HCT116 (cell line): ENCODE results near the gene YARS2. TPM values are rescaled to one million over a fixed set of nuclear protein-coding genes. Genes with fewer than 3 reads are reported as not detected.

Experiments used
- ATAC-seq: fragments of 200-7000 bp; cut with Tn5 transposase; 2 replicates; pipeline ENCODE4 v1.9.1; 2020; ENCODE audit warnings: mild to moderate bottlenecking, moderate library complexity
- BruUV-seq: library from RNA; stranded (reverse); fragments of 400-500 nt; replicated peaks from 2 replicates; lab custom pipeline; 2021; lab: Mats Ljungman, UMichigan
- CTCF ChIA-PET: fragments of 300-600 bp; sonication (Branson Sonifier 250); formaldehyde crosslinking; loops from one replicate; lab custom pipeline; 2021; ENCODE audit warnings: antibody characterized with exemption; lab: Charles Lee
- POLR2A ChIA-PET: fragments of 300-600, 350-600 bp; sonication (Branson Sonifier 250); formaldehyde crosslinking; loops from one replicate; lab custom pipeline; 2021; ENCODE audit warnings: antibody characterized with exemption; lab: Charles Lee
- RAD21 ChIA-PET, 2 experiments: fragments of 300-600 bp; sonication (Branson Sonifier 250); formaldehyde crosslinking; loops; one replicate each; lab custom pipeline; 2023; ENCODE audit warnings: low total read pairs in 2 of 2; ENCODE audit not compliant: uncharacterized antibody in 2 of 2, unreplicated experiment in 2 of 2, low non-redundant PET in 1 of 2; lab: Charles Lee
- DNase-seq: peaks from one replicate; pipeline ENCODE4 v3.0.0-alpha.2; 2010; ENCODE audit warnings: low read depth, low spot score
- H2AFZ ChIP-seq: fragments of 200-600 bp; shearing (Covaris generic), sonication (generic); 2 replicates; pipeline ENCODE4 v1.6.1; 2017; ENCODE audit warnings: low read depth, mixed run types, mixed read lengths, antibody characterized with exemption, low read length; ENCODE audit not compliant: poor library complexity, severe bottlenecking
- H3K27ac ChIP-seq: 2 replicates; pipeline ENCODE4 v1.5.1; 2012; ENCODE audit warnings: low read depth, low read length
- H3K27me3 ChIP-seq: fragments of 200-600 bp; sonication (generic); 2 replicates; pipeline ENCODE4 v1.6.1; 2016; ENCODE audit warnings: mixed run types, low read length, mixed read lengths; ENCODE audit not compliant: insufficient read depth
- H3K36me3 ChIP-seq, 2 experiments: fragments of 200-500 bp in 1 of 2; fragments of 200-600 bp in 1 of 2; sonication (Bioruptor generic) in 1 of 2; sonication (generic) in 1 of 2; 2 replicates each; pipeline versions ENCODE4 v1.5.1 to v1.6.1; 2014 to 2016; ENCODE audit warnings: low read length in 2 of 2, inconsistent platforms in 1 of 2, mixed read lengths in 1 of 2, mixed run types in 1 of 2; ENCODE audit not compliant: insufficient read depth in 2 of 2, control insufficient read depth in 1 of 2
- H3K4me1 ChIP-seq, 2 experiments: fragments of 200-600 bp in 1 of 2; sonication (generic) in 1 of 2; 2 replicates each; pipeline versions ENCODE4 v1.5.1 to v1.6.1; 2012 to 2017; ENCODE audit warnings: low read length in 2 of 2, inconsistent platforms in 1 of 2, mild to moderate bottlenecking in 1 of 2, mixed read lengths in 1 of 2, mixed run types in 1 of 2, moderate library complexity in 1 of 2; ENCODE audit not compliant: insufficient read depth in 2 of 2, control insufficient read depth in 1 of 2
- H3K4me2 ChIP-seq: fragments of 200-600 bp; sonication (generic); 2 replicates; pipeline ENCODE4 v1.6.1; 2017; ENCODE audit warnings: mixed run types, low read length, mixed read lengths
- H3K4me3 ChIP-seq, 2 experiments: fragments of 200-600 bp in 1 of 2; sonication (generic) in 1 of 2; replicated peaks in 1 of 2; 2 replicates each; pipeline ENCODE4 v1.5.1; 2011 to 2016; ENCODE audit warnings: low read length in 2 of 2, control low read depth in 1 of 2, low read depth in 1 of 2, mild to moderate bottlenecking in 1 of 2, mixed read lengths in 1 of 2, mixed run types in 1 of 2
- H3K79me2 ChIP-seq: fragments of 200-600 bp; sonication (generic); 2 replicates; pipeline ENCODE4 v1.6.1; 2017; ENCODE audit warnings: mild to moderate bottlenecking, mixed run types, low read length, moderate library complexity, mixed read lengths; ENCODE audit not compliant: insufficient read depth
- H3K9ac ChIP-seq: fragments of 200-600 bp; sonication (generic); 2 replicates; pipeline ENCODE4 v1.6.1; 2016; ENCODE audit warnings: low read length, mixed read lengths
- H3K9me2 ChIP-seq: fragments of 200-600 bp; sonication (generic), shearing (Covaris generic); 2 replicates; pipeline ENCODE4 v1.6.1; 2017; ENCODE audit warnings: mixed run types, mild to moderate bottlenecking, moderate library complexity; ENCODE audit not compliant: insufficient read depth
- H3K9me3 ChIP-seq, 2 experiments: fragments of 200-500 bp in 1 of 2; fragments of 200-600 bp in 1 of 2; sonication (Bioruptor generic) in 1 of 2; sonication (generic) in 1 of 2; 2 replicates each; pipeline ENCODE4 v1.6.1; 2014 to 2017; ENCODE audit warnings: low read length in 2 of 2, mixed read lengths in 2 of 2, inconsistent platforms in 1 of 2, low read depth in 1 of 2, mild to moderate bottlenecking in 1 of 2, mixed run types in 1 of 2, moderate library complexity in 1 of 2; ENCODE audit not compliant: control insufficient read depth in 1 of 2, insufficient read depth in 1 of 2
- H4K20me1 ChIP-seq: fragments of 200-600 bp; sonication (generic), shearing (Covaris generic); 2 replicates; pipeline ENCODE4 v1.6.1; 2017; ENCODE audit warnings: mixed run types, mild to moderate bottlenecking, moderate library complexity; ENCODE audit not compliant: insufficient read depth
- CTCF ChIP-seq, 3 experiments: fragments of 200-600 bp in 1 of 3; sonication (generic) in 1 of 3; IDR thresholded peaks in 2 of 3; conservative IDR thresholded peaks in 1 of 3; 2 replicates each; pipeline ENCODE4 v1.5.1; 2012 to 2017; ENCODE audit warnings: low read depth in 2 of 3, low read length in 2 of 3, antibody characterized with exemption in 1 of 3, borderline replicate concordance in 1 of 3, control low read depth in 1 of 3, mild to moderate bottlenecking in 1 of 3, mixed read lengths in 1 of 3, mixed run types in 1 of 3, moderate library complexity in 1 of 3; ENCODE audit not compliant: insufficient read depth in 1 of 3
- ELF1 ChIP-seq: IDR thresholded peaks from 2 replicates; pipeline ENCODE4 v1.6.1; 2012; ENCODE audit warnings: low read depth, borderline replicate concordance
- FOSL1 ChIP-seq: IDR thresholded peaks from 2 replicates; pipeline ENCODE4 v1.6.1; 2012; ENCODE audit warnings: low read depth
- JUND ChIP-seq: IDR thresholded peaks from 2 replicates; pipeline ENCODE4 v1.6.1; 2012
- POLR2AphosphoS5 ChIP-seq: IDR thresholded peaks from 2 replicates; pipeline ENCODE4 v1.6.1; 2011; ENCODE audit warnings: mild to moderate bottlenecking, low read depth, low read length, moderate library complexity
- RAD21 ChIP-seq: IDR thresholded peaks from 2 replicates; pipeline ENCODE4 v1.6.1; 2012; ENCODE audit warnings: low read depth, mild to moderate bottlenecking
- REST ChIP-seq: IDR thresholded peaks from 2 replicates; pipeline ENCODE4 v1.6.1; 2012; ENCODE audit warnings: low read depth
- SIN3A ChIP-seq: IDR thresholded peaks from 2 replicates; pipeline ENCODE4 v1.6.1; 2012; ENCODE audit warnings: low read depth
- SP1 ChIP-seq: IDR thresholded peaks from 2 replicates; pipeline ENCODE4 v1.6.1; 2012; ENCODE audit warnings: low read depth
- ZNF274 ChIP-seq: fragments of 200-500 bp; sonication (Bioruptor generic); IDR thresholded peaks from 2 replicates; pipeline ENCODE4 v1.6.1; 2014; ENCODE audit warnings: mild to moderate bottlenecking, low read depth, low read length, inconsistent platforms
- intact Hi-C: fragments of 100-400 bp; cut with micrococcal nuclease; formaldehyde crosslinking; loops from 2 replicates; pipeline ENCODE4 v1.10.0; 2022
- total RNA-seq: library from RNA; stranded (reverse); gene quantifications from one replicate; pipeline ENCODE4 v1.2.1, GENCODE V29; 2021; ENCODE audit not compliant: unreplicated experiment

The YARS2 gene
- total RNA-seq, 1 experiment from 2014 or later, result 26.7 TPM

GRCh38 chr12:32789916-32790315 is 34.2 kb upstream of the YARS2 start:
- ChIA-PET POLR2A (no interaction called here), CTCF (no interaction called here), RAD21 (no interaction called here)
- no peaks in the 10 kb centered on the region for H3K9me3 ChIP-seq
- DNase-seq (no peak), ATAC-seq (no peak)
- intact Hi-C loops, result no loop called here
- no peaks in the 10 kb centered on the region for H3K27me3 ChIP-seq
- H3K4me2 ChIP-seq, result no peak overlapping the region
- H3K36me3 ChIP-seq, result no peaks in the 10 kb centered on the region; a peak in 1 of 4 replicates
- TF ChIP-seq FOSL1, result no peak
- TF ChIP-seq RAD21, result no peak
- no peak for TF ChIP-seq SP1
- no peak for TF ChIP-seq JUND
- no peak for TF ChIP-seq ELF1
- TF ChIP-seq ZNF274, result no peak
- no peak for TF ChIP-seq SIN3A
- no peak for TF ChIP-seq CTCF (IDR thresholded peaks at IDR 0.05 in 2 of 3, conservative IDR thresholded peaks at IDR 0.05 in 1 of 3; ENCODE audit: borderline replicate concordance in 1 of 3, insufficient read depth in 1 of 3, low read depth in 2 of 3, low read length in 2 of 3)
- no peak for TF ChIP-seq POLR2AphosphoS5
- TF ChIP-seq REST, result no peak
- H3K79me2 ChIP-seq, result no peaks in the 10 kb centered on the region
- H3K27ac ChIP-seq, result no peak overlapping the region
- H3K4me1 ChIP-seq, result no peaks in the 10 kb centered on the region
- no peak overlapping the region for H2AFZ ChIP-seq
- no TSS peak for BruUV-seq
- H4K20me1 ChIP-seq, result no peaks in the 10 kb centered on the region
- no peak overlapping the region for H3K4me3 ChIP-seq
- no peak overlapping the region for H3K9ac ChIP-seq
- H3K9me2 ChIP-seq, result no peaks in the 10 kb centered on the region
